ENCODE data around the gene PLAU. TPM values are rescaled to one million over a fixed set of nuclear protein-coding genes. Genes with fewer than 3 reads are reported as not detected.

PLAU gene
- total and polyA plus RNA-seq, 10 of the 15 experiments (the other 5 are each of a cell fraction or from before 2014, with no cell fraction given), result 2.5 to 20.9 (median 11.5) TPM

- no peak overlapping the region for H2AFZ ChIP-seq (ENCODE audit: control insufficient read depth, low read depth, low read length)
- 67% methylated on average over 8 of the region's 8 CpGs for WGBS (ENCODE audit: insufficient coverage, insufficient replicate concordance, low lambda C conversion rate, missing lambda C conversion rate)
- intact Hi-C loops (cut with micrococcal nuclease; ENCODE audit: unreplicated experiment), result no loop called here
- H3K27me3 ChIP-seq (replicated peaks in 1 of 2; ENCODE audit: control insufficient read depth in 2 of 2, insufficient read depth in 2 of 2, low read length in 1 of 2), result peaks cover 0 to 5% of the 10 kb centered on the region in 2 experiments
- ATAC-seq (no peak), DNase-seq (ENCODE audit: low read depth, low spot score) (no peak), FAIRE-seq (no peak)
- ChIA-PET CTCF (interaction anchor here (1.1 to 7.1 kb wide), 3 partner anchors 19 to 35 kb away, joined by 3 to 40 read pairs (median 10); no protein-coding TSS in a partner anchor), SMC1A (ENCODE audit: uncharacterized antibody, unreplicated experiment) (interaction anchor here (0.8 to 2.2 kb wide), 5 partner anchors 9 to 29 kb away, joined by 3 to 11 read pairs (median 4); no protein-coding TSS in a partner anchor), POLR2A (interaction anchor here (0.5 to 0.8 kb wide), 3 partner anchors 13 to 812 kb away, joined by 3 to 5 read pairs (median 3); no protein-coding TSS in a partner anchor), RAD21 (ENCODE audit: unreplicated experiment) (interaction anchor here (0.8 to 3.1 kb wide), 3 partner anchors 13 to 171 kb away, joined by 3 to 19 read pairs (median 3); no protein-coding TSS in a partner anchor)
- no peaks in the 10 kb centered on the region for H3K79me2 ChIP-seq (ENCODE audit: control insufficient read depth, insufficient read depth, low read length)
- peaks cover 18% of the 10 kb centered on the region for H3K4me1 ChIP-seq (ENCODE audit: control insufficient read depth, insufficient read depth, low read length)
- no peak overlapping the region for H3K4me2 ChIP-seq (ENCODE audit: control insufficient read depth, insufficient read depth)
- no peak overlapping the region for H3K9ac ChIP-seq (ENCODE audit: control insufficient read depth, insufficient read depth, low read length)
- no peaks in the 10 kb centered on the region for H3K36me3 ChIP-seq (ENCODE audit: control insufficient read depth in 2 of 2, insufficient read depth in 2 of 2, low read length in 1 of 2)
- H4K20me1 ChIP-seq (ENCODE audit: control insufficient read depth, insufficient read depth), result 0 out of 2 replicates have a peak, but pooled peaks cover 4% of the 10 kb centered on the region
- in situ Hi-C loops (cut with MboI), result no loop called here
- TF ChIP-seq DPF2 (IDR thresholded peaks at IDR 0.05), result peak; percentile 31; the same call in 1 of the 2 replicates
- no peak for TF ChIP-seq KAT2A (conservative IDR thresholded peaks at IDR 0.05; ENCODE audit: control insufficient read depth, low read depth, low read length)
- no peak overlapping the region for H3K27ac ChIP-seq (ENCODE audit: control insufficient read depth, insufficient read depth)
- BruUV-seq (replicated peaks), result no TSS peak
- H3K9me3 ChIP-seq (replicated peaks; ENCODE audit: control insufficient read depth, insufficient read depth, low read length), result no peaks in the 10 kb centered on the region
- H3K4me3 ChIP-seq, result no peak overlapping the region
These were observed 4.1 kb upstream of the PLAU start for GRCh38 chr10:73906524-73907447.

GRCh38 chr10:73907841-73908517 lies 3.0 kb upstream of the PLAU start:
- CTCF ChIA-PET, result interaction anchor here (0.9 to 7.1 kb wide), 7 partner anchors 8 to 58 kb away, joined by 3 to 40 read pairs (median 6); no protein-coding TSS in a partner anchor
- SMC1A ChIA-PET (ENCODE audit: uncharacterized antibody, unreplicated experiment), result interaction anchor here (1.0 to 4.6 kb wide), 8 partner anchors 9 to 32 kb away, joined by 3 to 21 read pairs (median 4); no protein-coding TSS in a partner anchor
- Histone ChIP-seq H3K36me3 (ENCODE audit: control insufficient read depth in 2 of 2, insufficient read depth in 2 of 2, low read length in 1 of 2) (no peaks in the 10 kb centered on the region), H3K4me1 (ENCODE audit: control insufficient read depth, insufficient read depth, low read length) (peaks cover 18% of the 10 kb centered on the region), H3K4me2 (ENCODE audit: control insufficient read depth, insufficient read depth) (no peak overlapping the region), H3K79me2 (ENCODE audit: control insufficient read depth, insufficient read depth, low read length) (no peaks in the 10 kb centered on the region), H2AFZ (ENCODE audit: control insufficient read depth, low read depth, low read length) (no peak overlapping the region), H3K9me3 (replicated peaks; ENCODE audit: control insufficient read depth, insufficient read depth, low read length) (no peaks in the 10 kb centered on the region), H3K4me3 (no peak overlapping the region), H4K20me1 (ENCODE audit: control insufficient read depth, insufficient read depth) (0 out of 2 replicates have a peak, but pooled peaks cover 4% of the 10 kb centered on the region), H3K27me3 (replicated peaks in 1 of 2; ENCODE audit: control insufficient read depth in 2 of 2, insufficient read depth in 2 of 2, low read length in 1 of 2) (peaks cover 0 to 7% of the 10 kb centered on the region in 2 experiments; a peak in 3 of 4 replicates), H3K9ac (ENCODE audit: control insufficient read depth, insufficient read depth, low read length) (no peak overlapping the region), H3K27ac (ENCODE audit: control insufficient read depth, insufficient read depth) (no peak overlapping the region)
- in situ Hi-C loops (cut with MboI), result no loop called here
- RAD21 ChIA-PET (ENCODE audit: unreplicated experiment), result interaction anchor here (1.1 to 5.4 kb wide), 6 partner anchors 14 to 85 kb away, joined by 3 to 54 read pairs (median 8); no protein-coding TSS in a partner anchor
- no peak for FAIRE-seq
- ATAC-seq, result no peak
- intact Hi-C loops (cut with micrococcal nuclease; ENCODE audit: unreplicated experiment), result no loop called here
- 46% methylated on average over 6 of the region's 6 CpGs for WGBS (ENCODE audit: insufficient coverage, insufficient replicate concordance, low lambda C conversion rate, missing lambda C conversion rate)
- POLR2A ChIA-PET, result interaction anchor here (0.7 to 1.5 kb wide), 6 partner anchors 9 to 29 kb away, joined by 3 to 7 read pairs (median 4); no protein-coding TSS in a partner anchor
- no TSS peak for BruUV-seq (replicated peaks)
- DNase-seq (ENCODE audit: low read depth, low spot score), result no peak
- TF ChIP-seq NBN (IDR thresholded peaks at IDR 0.05) (no peak), PKNOX1 (IDR thresholded peaks at IDR 0.05) (no peak), IKZF2 (IDR thresholded peaks at IDR 0.05) (peak in 1 of 2 experiments; percentile 19; a peak in 2 of 4 replicates), DPF2 (IDR thresholded peaks at IDR 0.05) (0 out of 2 replicates have a peak, but pooled peaks have one; percentile 14), KAT2A (conservative IDR thresholded peaks at IDR 0.05; ENCODE audit: control insufficient read depth, low read depth, low read length) (no peak), EED (IDR thresholded peaks at IDR 0.05; ENCODE audit: low read depth) (peak; percentile 79), RUNX3 (IDR thresholded peaks at IDR 0.05; ENCODE audit: low read length) (peak; percentile 50; the same call in 1 of the 2 replicates), SPI1 (IDR thresholded peaks at IDR 0.05; ENCODE audit: borderline replicate concordance, insufficient read depth, low read depth, low read length) (peak; percentile 41; the same call in 1 of the 2 replicates), SREBF1 (IDR thresholded peaks at IDR 0.05; ENCODE audit: low read length) (no peak), SMAD1 (IDR thresholded peaks at IDR 0.05; ENCODE audit: low read depth, partially characterized antibody) (no peak), BCL11A (IDR thresholded peaks at IDR 0.05; ENCODE audit: low read depth, low read length) (no peak), IKZF1 (conservative IDR thresholded peaks at IDR 0.05) (peak; percentile 25; the same call in 1 of the 2 replicates), CBFB (IDR thresholded peaks at IDR 0.05; ENCODE audit: low read depth) (0 out of 2 replicates have a peak, but pooled peaks have one; percentile 30)

Data from GM12878 (cell line).